Smooth muscle cell (in vitro differentiated cells): Measurements from ENCODE around the gene FRAS1. TPM values are rescaled to one million over a fixed set of nuclear protein-coding genes. Genes with fewer than 3 reads are reported as not detected.

Source experiments
- DNase-seq: peaks from one replicate; lab custom pipeline; 2025; ENCODE audit not compliant: unreplicated experiment; lab: John Stamatoyannopoulos, UW
- H2AFZ ChIP-seq: fragments of 200-600 bp; sonication (generic); 2 replicates; pipeline ENCODE4 v1.6.0; 2016; ENCODE audit warnings: antibody characterized with exemption, low read depth, mild to moderate bottlenecking
- H3F3A ChIP-seq: fragments of 200-600 bp; sonication (generic); 2 replicates; pipeline ENCODE4 v1.6.0; 2017; ENCODE audit warnings: antibody characterized with exemption, low read depth
- H3K27ac ChIP-seq: fragments of 200-600 bp; sonication (generic); 2 replicates; pipeline ENCODE4 v1.5.1; 2016; ENCODE audit warnings: low read depth, mild to moderate bottlenecking
- H3K27me3 ChIP-seq: fragments of 200-600 bp; sonication (generic); 2 replicates; pipeline ENCODE4 v1.6.1; 2016; ENCODE audit warnings: low read depth, mild to moderate bottlenecking
- H3K36me3 ChIP-seq: fragments of 200-600 bp; sonication (generic); 2 replicates; pipeline ENCODE4 v1.5.1; 2016; ENCODE audit warnings: low read depth
- H3K4me1 ChIP-seq: fragments of 200-600 bp; sonication (generic); 2 replicates; pipeline ENCODE4 v1.5.1; 2016; ENCODE audit warnings: low read depth
- H3K4me2 ChIP-seq: fragments of 200-600 bp; sonication (generic); 2 replicates; pipeline ENCODE4 v1.6.0; 2016; ENCODE audit warnings: mild to moderate bottlenecking
- H3K4me3 ChIP-seq: fragments of 200-600 bp; sonication (generic); 2 replicates; pipeline ENCODE4 v1.5.1; 2016; ENCODE audit warnings: mild to moderate bottlenecking
- H3K79me2 ChIP-seq: fragments of 200-600 bp; sonication (generic); 2 replicates; pipeline ENCODE4 v1.6.0; 2016; ENCODE audit warnings: low read depth, mild to moderate bottlenecking
- H3K9ac ChIP-seq: fragments of 200-600 bp; sonication (generic); 2 replicates; pipeline ENCODE4 v1.6.0; 2016; ENCODE audit warnings: low read depth
- H3K9me3 ChIP-seq: fragments of 200-600 bp; sonication (generic); replicated peaks from 2 replicates; pipeline ENCODE4 v1.5.1; 2016; ENCODE audit warnings: low read depth
- H4K20me1 ChIP-seq: fragments of 200-600 bp; sonication (generic); 2 replicates; pipeline ENCODE4 v1.6.0; 2016; ENCODE audit warnings: low read depth
- CTCF ChIP-seq: fragments of 200-600 bp; sonication (generic); IDR thresholded peaks from 2 replicates; pipeline ENCODE4 v1.5.1; 2017; ENCODE audit warnings: borderline replicate concordance, mild to moderate bottlenecking, antibody characterized with exemption; ENCODE audit not compliant: insufficient read depth, poor library complexity, severe bottlenecking
- WGBS: methylation state at CpG from one replicate; pipeline ENCODE4 v1.1.7; 2016; ENCODE audit warnings: low lambda C conversion rate; 5-methylcytosine and 5-hydroxymethylcytosine counted together
- polyA plus RNA-seq: library from polyadenylated mRNA; unstranded; fragments of >200 nt; fragmentation: Nextera tagmentation; extraction: Ambion mirVana; gene quantifications from 2 replicates; pipeline ENCODE4 v1.2.1, GENCODE V29; 2016
- total RNA-seq: library from RNA; depleted of rRNA; stranded (reverse); fragments of >200 nt; gene quantifications from 2 replicates; pipeline ENCODE4 v1.2.3, GENCODE V29; 2014

Gene FRAS1
- total and polyA plus RNA-seq, 2 experiments from 2014 or later, result 0.55 to 8.1 TPM

GRCh38 chr4:78199984-78200383, 142.9 kb downstream of the FRAS1 start:
- H3K4me2 ChIP-seq, result no peak overlapping the region
- no peaks in the 10 kb centered on the region for H3F3A ChIP-seq
- no peaks in the 10 kb centered on the region for H3K27me3 ChIP-seq
- no peak overlapping the region for H2AFZ ChIP-seq
- H3K79me2 ChIP-seq, result no peaks in the 10 kb centered on the region
- no peaks in the 10 kb centered on the region for H3K9me3 ChIP-seq
- WGBS, result 94% methylated on average over 1 of the region's 1 CpG
- no peak overlapping the region for H3K9ac ChIP-seq
- peaks cover under 1% of the 10 kb centered on the region for H3K4me1 ChIP-seq
- TF ChIP-seq CTCF, result no peak
- DNase-seq, result no peak
- no peak overlapping the region for H3K4me3 ChIP-seq
- H4K20me1 ChIP-seq, result no peaks in the 10 kb centered on the region
- no peak overlapping the region for H3K27ac ChIP-seq
- no peaks in the 10 kb centered on the region for H3K36me3 ChIP-seq

GRCh38 chr4:78200949-78201348, 143.8 kb downstream of the FRAS1 start:
- Histone ChIP-seq H4K20me1 (no peaks in the 10 kb centered on the region), H3K36me3 (no peaks in the 10 kb centered on the region), H3K4me1 (peaks cover 6% of the 10 kb centered on the region), H2AFZ (no peak overlapping the region), H3K9me3 (no peaks in the 10 kb centered on the region), H3K27ac (no peak overlapping the region), H3K9ac (no peak overlapping the region), H3K27me3 (no peaks in the 10 kb centered on the region), H3F3A (no peaks in the 10 kb centered on the region), H3K4me3 (no peak overlapping the region), H3K4me2 (no peak overlapping the region), H3K79me2 (no peaks in the 10 kb centered on the region)
- DNase-seq, result no peak
- WGBS, result 97% methylated on average over 1 of the region's 1 CpG
- TF ChIP-seq CTCF, result no peak

GRCh38 chr4:78204176-78204575, 147.1 kb downstream of the FRAS1 start:
- Histone ChIP-seq H3K27me3 (no peaks in the 10 kb centered on the region), H3K36me3 (no peaks in the 10 kb centered on the region), H3K4me2 (no peak overlapping the region), H3K4me3 (no peak overlapping the region), H3K9ac (no peak overlapping the region), H3K79me2 (no peaks in the 10 kb centered on the region), H3F3A (no peaks in the 10 kb centered on the region), H3K27ac (no peak overlapping the region), H4K20me1 (no peaks in the 10 kb centered on the region), H3K9me3 (no peaks in the 10 kb centered on the region), H2AFZ (no peak overlapping the region), H3K4me1 (peaks cover 14% of the 10 kb centered on the region)
- 41% methylated on average over 2 of the region's 2 CpGs for WGBS
- TF ChIP-seq CTCF, result no peak
- no peak for DNase-seq

GRCh38 chr4:78205591-78205990, 148.5 kb downstream of the FRAS1 start:
- Histone ChIP-seq H3K9me3 (no peaks in the 10 kb centered on the region), H2AFZ (no peak overlapping the region), H3K36me3 (no peaks in the 10 kb centered on the region), H3K27ac (peak overlapping the region; percentile 33), H3K4me2 (peak overlapping the region; percentile 8), H3K79me2 (no peaks in the 10 kb centered on the region), H4K20me1 (no peaks in the 10 kb centered on the region), H3K27me3 (no peaks in the 10 kb centered on the region), H3F3A (no peaks in the 10 kb centered on the region), H3K9ac (no peak overlapping the region), H3K4me3 (no peak overlapping the region), H3K4me1 (peaks cover 14% of the 10 kb centered on the region)
- DNase-seq, result no peak
- 11% methylated on average over 2 of the region's 2 CpGs for WGBS
- TF ChIP-seq CTCF, result no peak
